NCI-H2171 (cell line): ENCODE results near the gene LRRN2.

Experiments used
- DNase-seq: peaks from one replicate; lab custom pipeline; 2025; lab: John Stamatoyannopoulos, UW

The LRRN2 gene

DNA sequence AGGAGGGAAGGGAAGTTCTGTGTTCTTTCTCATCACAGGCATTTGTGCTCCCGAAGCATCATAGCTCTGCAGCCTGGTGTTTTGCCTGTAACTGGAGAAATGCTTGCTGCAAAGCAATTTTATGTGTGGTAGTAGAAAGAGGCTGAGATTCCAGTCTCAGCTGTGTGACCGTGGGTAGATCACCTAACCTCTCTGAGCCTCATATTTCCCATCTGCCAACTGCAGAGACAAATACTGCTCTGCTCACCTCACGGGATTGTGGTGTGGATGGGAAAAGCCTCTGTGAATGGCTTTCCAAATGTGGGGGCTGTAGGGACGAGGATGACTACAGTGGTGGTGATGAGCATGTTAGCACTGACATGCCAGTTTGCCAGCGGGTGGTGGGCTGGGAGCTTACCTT, 85.3 kb downstream of the LRRN2 start:
- DNase-seq = no peak

- no peak for DNase-seq
These were observed 85.9 kb downstream of the LRRN2 start for GRCh38 chr1:204599596-204599995.

GRCh38 chr1:204599098-204599497, 86.4 kb downstream of the LRRN2 start:
- DNase-seq = no peak

DNA sequence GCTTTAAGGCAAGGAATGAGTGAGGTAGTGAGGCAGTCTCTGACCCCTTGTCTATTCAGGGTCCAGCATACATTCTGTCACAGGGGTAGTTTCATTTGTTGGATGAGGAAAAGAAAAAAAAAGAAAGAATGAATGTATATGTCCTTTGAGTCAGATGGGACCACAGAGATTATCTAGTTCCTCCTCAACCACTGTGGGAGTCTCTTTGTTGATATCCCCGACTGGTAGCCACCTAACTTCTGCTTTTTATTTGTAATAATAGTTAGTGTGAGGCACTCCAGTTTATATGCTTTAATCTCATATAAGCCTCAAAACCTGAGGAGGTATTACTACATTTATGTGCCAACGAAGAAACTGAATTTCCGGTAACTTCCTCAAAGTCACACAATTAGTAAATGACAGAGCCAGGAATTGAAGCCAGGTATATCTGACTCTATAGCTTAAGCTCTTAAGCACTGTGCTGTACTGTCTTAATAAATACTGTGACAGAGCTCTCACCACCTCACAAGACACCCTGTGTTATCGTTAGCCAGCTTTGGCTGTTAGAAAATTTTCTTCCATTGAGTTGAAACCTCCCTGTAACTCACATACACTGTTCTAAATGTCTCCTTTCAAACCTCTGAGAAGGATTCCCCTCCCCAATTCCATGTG, 87.1 kb downstream of the LRRN2 start:
- no peak for DNase-seq

- DNase-seq = no peak
These were observed 93.1 kb downstream of the LRRN2 start for GRCh38 chr1:204592246-204592948.

DNA sequence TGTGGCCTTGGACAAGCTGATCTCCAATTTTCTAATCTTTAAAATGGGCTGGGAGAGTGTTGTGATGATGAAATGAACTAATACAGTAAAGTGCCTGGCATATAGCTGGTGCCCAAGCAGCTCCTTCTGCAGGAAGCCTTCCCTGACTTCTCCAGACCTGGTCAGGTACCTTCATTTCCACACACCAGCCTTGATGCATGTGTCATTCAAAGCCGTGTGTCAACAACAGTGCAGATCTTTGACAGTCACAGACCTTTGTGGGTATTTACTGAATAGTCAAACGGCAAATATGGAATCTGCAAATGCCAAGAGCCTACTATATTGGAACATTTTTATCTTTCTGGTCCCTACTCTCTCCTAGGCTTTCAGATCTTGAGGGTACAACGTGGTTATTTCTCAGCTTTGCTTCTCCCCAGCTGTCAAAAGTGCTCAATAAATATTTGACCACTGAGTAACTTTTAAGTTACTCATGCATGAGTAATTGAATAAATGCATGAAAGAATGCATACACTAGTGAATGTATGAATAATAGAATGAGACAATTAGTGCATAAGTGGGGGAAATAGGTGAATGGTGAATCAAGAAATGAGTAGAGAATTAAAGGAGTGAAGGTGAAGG, 94.0 kb downstream of the LRRN2 start:
- no peak for DNase-seq

GRCh38 chr1:204589409-204590038, 96.0 kb downstream of the LRRN2 start:
- no peak for DNase-seq

GRCh38 chr1:204588826-204589225, 96.7 kb downstream of the LRRN2 start:
- no peak for DNase-seq

GRCh38 chr1:204587621-204588020, 97.9 kb downstream of the LRRN2 start:
- DNase-seq = no peak

DNA sequence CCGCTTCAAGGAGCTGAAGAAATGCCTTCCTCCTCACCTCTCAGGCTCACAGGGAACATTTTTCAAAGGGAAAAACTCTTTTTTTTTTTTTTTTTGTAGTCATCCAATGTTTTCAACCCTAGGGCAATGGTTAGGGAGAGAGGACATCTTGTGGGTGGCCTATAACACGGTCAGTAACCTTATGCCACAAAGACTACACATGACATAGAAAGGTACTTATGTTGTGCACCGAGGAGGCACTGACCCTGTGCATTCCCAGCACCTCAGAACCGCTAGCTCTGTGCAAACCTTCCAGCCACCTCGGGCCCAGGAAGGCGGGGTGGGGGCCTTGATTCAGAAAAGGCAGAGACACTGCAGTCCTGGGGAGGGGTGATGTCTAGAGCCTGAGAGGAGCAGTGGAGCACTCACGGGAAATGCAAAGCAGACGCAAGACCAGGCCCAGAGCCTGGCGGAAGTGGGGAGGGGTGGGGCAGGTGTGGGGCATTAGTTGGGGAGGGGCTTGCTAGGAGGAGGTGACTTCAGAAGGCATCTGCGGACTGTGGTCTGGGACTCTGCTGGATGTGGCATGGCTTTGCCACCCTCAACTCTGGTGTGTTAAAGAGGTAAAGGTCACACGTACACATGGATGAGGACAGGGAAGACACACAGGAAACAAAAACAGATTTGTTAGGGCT, 100.7 kb downstream of the LRRN2 start:
- DNase-seq = no peak

- no peak for DNase-seq
These were observed 101.5 kb downstream of the LRRN2 start for GRCh38 chr1:204583909-204584632.

GRCh38 chr1:204581759-204582158, 103.8 kb downstream of the LRRN2 start:
- no peak for DNase-seq

DNA sequence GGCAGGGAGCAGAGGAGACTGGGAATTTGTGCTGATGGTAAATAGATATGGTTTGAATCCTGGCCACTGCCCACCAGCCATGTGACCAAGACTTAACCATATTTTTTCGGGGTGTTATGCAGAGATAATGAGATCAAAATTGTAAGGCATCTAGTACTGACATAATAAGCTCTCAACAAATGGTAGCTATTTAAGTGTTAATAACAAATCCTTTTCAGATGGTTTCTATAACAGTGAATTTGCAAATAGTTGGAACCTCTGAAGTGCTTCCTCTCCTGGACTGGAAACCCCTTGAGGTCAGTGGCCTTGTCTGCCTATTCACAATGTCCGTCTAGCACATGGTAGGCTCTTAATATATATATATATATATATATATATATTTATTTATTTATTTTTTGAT, 104.7 kb downstream of the LRRN2 start:
- no peak for DNase-seq

DNA sequence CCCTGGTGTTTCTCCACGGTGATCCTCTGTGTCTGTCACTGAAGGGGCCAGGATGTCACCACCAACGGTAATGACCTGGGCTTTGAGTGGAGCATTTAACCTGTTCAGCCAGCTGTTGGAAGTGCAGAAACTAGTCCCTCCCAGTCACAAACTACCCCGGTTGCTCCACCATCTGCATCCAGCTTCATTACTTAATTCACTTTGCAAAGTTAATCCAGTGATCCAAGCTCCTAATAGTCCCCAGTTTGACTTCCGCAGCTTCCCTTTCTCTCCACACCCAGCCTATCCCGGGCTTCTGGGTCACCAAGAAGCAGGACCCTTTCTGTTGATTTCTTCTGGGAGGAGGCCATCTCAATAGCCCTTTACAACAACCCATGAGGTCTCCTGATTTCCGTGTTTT, 105.9 kb downstream of the LRRN2 start:
- DNase-seq = no peak

DNA sequence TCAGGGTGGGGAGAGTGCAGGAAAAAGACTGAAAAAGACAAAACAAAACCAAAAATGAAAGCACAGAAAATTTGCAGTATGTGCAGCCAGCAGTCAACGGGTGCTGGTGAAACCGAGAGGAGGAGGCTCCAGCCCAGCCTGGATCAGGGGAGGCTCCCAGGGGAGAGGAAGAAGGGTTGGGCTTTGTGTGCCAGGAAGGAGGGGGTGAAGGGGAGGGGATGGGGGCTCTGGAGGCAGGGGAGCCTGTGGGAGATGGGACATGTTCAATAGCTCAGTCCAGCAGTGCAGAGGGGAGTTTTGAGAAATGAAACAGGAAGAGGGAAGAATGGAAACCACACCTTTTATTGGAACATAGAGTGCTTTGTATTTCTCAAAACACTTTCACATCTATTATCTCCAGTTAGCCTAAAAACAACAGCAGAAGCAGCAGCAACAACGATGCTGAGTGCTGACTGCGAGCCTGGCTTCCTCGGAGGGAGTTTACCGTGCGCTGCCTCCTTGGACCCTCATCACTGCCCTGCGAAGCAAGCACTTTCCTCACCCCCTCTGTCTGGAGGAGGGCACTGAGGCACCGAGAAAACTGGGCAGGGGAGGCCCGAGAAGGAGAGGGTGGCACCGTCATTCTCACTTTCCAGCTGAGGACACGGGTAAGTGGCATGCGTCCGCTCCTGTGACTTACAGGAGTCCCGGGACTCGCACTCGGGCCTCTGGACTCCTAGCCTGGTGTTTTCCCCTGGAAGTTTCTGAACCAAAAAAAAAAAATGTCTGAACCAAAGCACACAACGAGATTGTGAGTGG, 106.5 kb downstream of the LRRN2 start:
- DNase-seq = peak; percentile 80

DNA sequence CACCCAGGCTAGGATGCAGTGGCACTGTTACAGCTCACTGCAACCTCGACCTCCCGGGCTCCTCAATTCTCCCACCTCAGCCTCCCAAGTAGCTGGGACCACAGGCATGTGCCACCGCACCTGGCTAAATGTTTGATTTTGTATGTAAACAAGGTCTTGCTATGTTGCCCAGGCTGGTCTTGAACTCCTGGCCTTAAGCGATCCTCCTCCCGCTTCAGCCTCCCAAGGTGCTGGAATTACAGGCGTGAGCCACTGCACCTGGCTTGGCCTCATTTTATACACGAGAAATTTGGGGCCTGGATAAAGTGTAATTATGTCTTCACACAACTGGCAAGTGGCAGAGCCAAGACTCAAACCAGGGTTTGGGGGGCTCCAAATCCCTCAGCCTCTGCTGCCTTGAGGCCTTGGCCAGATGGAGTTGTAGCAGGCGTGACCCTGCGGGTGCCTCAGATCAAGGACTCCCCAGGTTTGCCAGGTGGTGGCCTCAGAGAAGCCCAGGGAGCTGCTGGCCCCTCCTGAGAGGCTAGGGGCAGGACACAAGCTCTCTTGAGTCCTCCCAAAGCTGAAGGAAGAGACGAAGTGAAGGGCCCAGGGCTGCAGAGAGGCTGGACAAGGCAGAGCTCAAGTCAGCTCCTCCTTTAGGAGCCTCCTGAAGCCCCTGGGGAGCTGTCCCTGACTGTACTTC, 107.6 kb downstream of the LRRN2 start:
- no peak for DNase-seq

GRCh38 chr1:204576422-204576821, 109.1 kb downstream of the LRRN2 start:
- DNase-seq = no peak

DNA sequence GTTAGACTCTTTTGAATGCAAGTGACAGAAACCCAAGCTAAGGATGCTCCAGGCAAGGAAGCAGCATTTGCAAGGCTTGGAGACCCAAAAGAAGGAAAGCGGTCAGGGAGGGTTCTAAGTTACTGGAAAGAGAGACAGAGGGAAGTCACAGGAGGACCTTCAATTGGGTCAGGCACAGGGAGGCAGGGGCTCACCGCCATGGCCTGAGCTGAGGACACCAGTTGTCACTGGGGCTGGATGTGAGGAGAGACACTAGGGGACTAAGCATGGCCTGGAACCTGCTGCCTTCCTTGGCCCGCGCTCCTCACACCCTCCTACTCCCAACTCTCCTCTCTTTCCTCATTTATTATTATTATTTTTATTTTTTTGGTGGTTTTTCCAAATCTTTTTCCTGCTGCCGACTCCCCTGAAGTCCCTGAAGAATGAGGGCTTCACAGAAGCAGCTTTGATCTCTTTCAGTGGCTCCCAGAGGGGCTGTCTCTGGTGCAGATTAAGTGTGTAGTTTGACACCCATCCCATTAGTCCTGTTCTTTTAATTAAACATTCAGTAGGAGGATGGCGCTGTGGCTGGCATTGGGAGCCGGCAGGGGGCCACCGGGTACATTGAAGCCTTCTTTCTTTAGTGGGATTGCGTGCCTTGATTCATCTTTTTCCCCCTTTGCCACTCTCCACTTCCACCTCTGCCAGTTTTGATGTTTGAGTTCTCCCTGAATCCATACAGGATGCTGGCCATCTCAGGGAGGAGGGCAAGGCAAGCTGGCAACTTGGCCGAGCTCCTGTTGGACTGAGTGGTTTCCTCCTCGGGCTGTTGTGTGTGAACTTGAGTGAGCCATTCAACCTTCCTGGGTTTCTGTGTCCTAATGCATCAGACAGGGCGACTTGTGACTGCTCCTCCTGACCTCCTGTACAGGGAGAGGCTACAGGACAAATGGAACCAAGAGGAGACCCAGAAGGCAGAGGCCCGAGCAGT, 110.0 kb downstream of the LRRN2 start:
- DNase-seq = no peak

DNA sequence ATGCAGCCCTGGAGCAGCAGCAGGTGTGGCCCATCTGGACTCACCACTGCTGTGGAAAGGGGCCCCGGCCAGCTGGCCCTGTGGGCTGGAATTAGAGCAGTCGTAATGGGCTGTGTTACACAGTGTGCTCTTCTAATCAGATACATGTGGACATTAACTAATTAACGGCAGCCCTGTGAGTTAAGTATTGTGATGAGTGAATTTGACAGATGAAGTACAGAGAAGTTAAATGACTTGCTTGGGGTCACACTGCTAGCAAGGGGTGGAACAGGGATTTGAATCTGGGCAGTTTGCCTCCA, 110.7 kb downstream of the LRRN2 start:
- no peak for DNase-seq
